Hepatocyte (in vitro differentiated cells): ENCODE data around the gene AFAP1L2. TPM values are rescaled to one million over a fixed set of nuclear protein-coding genes. Genes with fewer than 3 reads are reported as not detected.
A peak's percentile ranks its signal among the peaks of the same experiment; 100 is the strongest.

Source experiments
- DNase-seq: peaks from one replicate; pipeline ENCODE4 v3.0.0-alpha.2; 2016; ENCODE audit warnings: low spot score
- H2AFZ ChIP-seq: fragments of 200-600 bp; sonication (generic); 2 replicates; pipeline ENCODE4 v1.6.0; 2016; ENCODE audit warnings: antibody characterized with exemption, mild to moderate bottlenecking
- H3K27ac ChIP-seq: fragments of 200-600 bp; sonication (generic); 2 replicates; pipeline ENCODE4 v1.5.1; 2016; ENCODE audit warnings: mild to moderate bottlenecking
- H3K27me3 ChIP-seq: fragments of 200-600 bp; sonication (generic); 2 replicates; pipeline ENCODE4 v1.6.1; 2016
- H3K36me3 ChIP-seq: fragments of 200-600 bp; sonication (generic); replicated peaks from 2 replicates; pipeline ENCODE4 v1.5.1; 2016; ENCODE audit warnings: low read depth; ENCODE audit not compliant: insufficient read depth
- H3K4me1 ChIP-seq: fragments of 200-600 bp; sonication (generic); 2 replicates; pipeline ENCODE4 v1.5.1; 2016; ENCODE audit warnings: mild to moderate bottlenecking, moderate library complexity; ENCODE audit not compliant: insufficient read depth
- H3K4me2 ChIP-seq: fragments of 200-600 bp; sonication (generic); 2 replicates; pipeline ENCODE4 v1.6.0; 2016
- H3K4me3 ChIP-seq: fragments of 200-600 bp; sonication (generic); 2 replicates; pipeline ENCODE4 v1.5.1; 2016; ENCODE audit warnings: mild to moderate bottlenecking
- H3K79me2 ChIP-seq: fragments of 200-600 bp; sonication (generic); 2 replicates; pipeline ENCODE4 v1.6.0; 2017; ENCODE audit warnings: mild to moderate bottlenecking
- H3K9me2 ChIP-seq: fragments of 200-600 bp; sonication (generic); replicated peaks from 2 replicates; pipeline ENCODE4 v1.6.0; 2017; ENCODE audit warnings: mild to moderate bottlenecking; ENCODE audit not compliant: insufficient read depth
- H3K9me3 ChIP-seq: fragments of 200-600 bp; sonication (generic); 2 replicates; pipeline ENCODE4 v1.5.1; 2016; ENCODE audit warnings: low read depth, mild to moderate bottlenecking
- H4K20me1 ChIP-seq: fragments of 200-600 bp; sonication (generic); 2 replicates; pipeline ENCODE4 v1.6.0; 2016; ENCODE audit warnings: mild to moderate bottlenecking; ENCODE audit not compliant: insufficient read depth, poor library complexity, severe bottlenecking
- EZH2 ChIP-seq: fragments of 200-600 bp; sonication (generic); IDR thresholded peaks from 2 replicates; pipeline ENCODE4 v1.6.1; 2016; ENCODE audit warnings: antibody characterized with exemption, mild to moderate bottlenecking, borderline replicate concordance
- EZH2phosphoT487 ChIP-seq: fragments of 200-600 bp; sonication (generic); IDR thresholded peaks from one replicate; pipeline ENCODE4 v1.6.1; 2018; ENCODE audit warnings: antibody characterized with exemption, mild to moderate bottlenecking, low read depth, moderate library complexity; ENCODE audit not compliant: unreplicated experiment, severe bottlenecking
- WGBS: methylation state at CpG from one replicate; pipeline ENCODE4 v1.1.6; 2016; ENCODE audit warnings: low lambda C conversion rate; ENCODE audit errors: missing lambda C conversion rate; 5-methylcytosine and 5-hydroxymethylcytosine counted together
- polyA plus RNA-seq: library from polyadenylated mRNA; unstranded; fragments of >200 nt; fragmentation: Nextera tagmentation; extraction: Ambion mirVana; gene quantifications from 2 replicates; pipeline ENCODE4 v1.2.1, GENCODE V29; 2016
- total RNA-seq: library from RNA; depleted of rRNA; stranded (reverse); fragments of >200 nt; gene quantifications from 2 replicates; pipeline ENCODE4 v1.2.3, GENCODE V29; 2014
- TF ChIP-seq, protein P1 (sequence below): fragments of 200-600 bp; sonication (generic); IDR thresholded peaks from 2 replicates; pipeline ENCODE4 v1.5.1; 2016; ENCODE audit warnings: antibody characterized with exemption, mild to moderate bottlenecking; ENCODE audit not compliant: poor library complexity

Gene AFAP1L2
- total and polyA plus RNA-seq, 2 experiments from 2014 or later = 6.1 to 9.6 TPM

DNA sequence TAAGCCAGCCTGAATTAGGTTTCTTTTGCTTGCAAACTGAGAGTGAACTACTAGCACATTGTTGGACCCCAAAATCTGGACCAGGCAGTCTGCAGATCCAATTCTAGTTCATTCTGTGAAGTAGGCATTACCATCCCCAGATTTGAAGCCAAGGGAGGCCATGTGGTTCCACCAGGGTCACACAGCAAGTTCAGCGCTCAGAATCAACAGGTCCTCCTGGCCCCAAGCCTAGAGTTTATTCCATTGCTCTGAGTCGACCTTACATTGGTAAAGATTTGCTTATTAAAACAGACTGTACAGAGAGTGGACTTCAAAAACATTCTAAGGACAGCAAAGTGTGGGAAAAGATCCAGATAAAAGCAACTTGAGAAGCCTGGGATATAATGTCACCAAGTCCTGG lies 50.9 kb downstream of the AFAP1L2 start:
- TF ChIP-seq, protein P1, sequence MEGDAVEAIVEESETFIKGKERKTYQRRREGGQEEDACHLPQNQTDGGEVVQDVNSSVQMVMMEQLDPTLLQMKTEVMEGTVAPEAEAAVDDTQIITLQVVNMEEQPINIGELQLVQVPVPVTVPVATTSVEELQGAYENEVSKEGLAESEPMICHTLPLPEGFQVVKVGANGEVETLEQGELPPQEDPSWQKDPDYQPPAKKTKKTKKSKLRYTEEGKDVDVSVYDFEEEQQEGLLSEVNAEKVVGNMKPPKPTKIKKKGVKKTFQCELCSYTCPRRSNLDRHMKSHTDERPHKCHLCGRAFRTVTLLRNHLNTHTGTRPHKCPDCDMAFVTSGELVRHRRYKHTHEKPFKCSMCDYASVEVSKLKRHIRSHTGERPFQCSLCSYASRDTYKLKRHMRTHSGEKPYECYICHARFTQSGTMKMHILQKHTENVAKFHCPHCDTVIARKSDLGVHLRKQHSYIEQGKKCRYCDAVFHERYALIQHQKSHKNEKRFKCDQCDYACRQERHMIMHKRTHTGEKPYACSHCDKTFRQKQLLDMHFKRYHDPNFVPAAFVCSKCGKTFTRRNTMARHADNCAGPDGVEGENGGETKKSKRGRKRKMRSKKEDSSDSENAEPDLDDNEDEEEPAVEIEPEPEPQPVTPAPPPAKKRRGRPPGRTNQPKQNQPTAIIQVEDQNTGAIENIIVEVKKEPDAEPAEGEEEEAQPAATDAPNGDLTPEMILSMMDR = no peak
- TF ChIP-seq EZH2phosphoT487 (no peak), EZH2 (no peak)
- H4K20me1 ChIP-seq = no peaks in the 10 kb centered on the region

DNA sequence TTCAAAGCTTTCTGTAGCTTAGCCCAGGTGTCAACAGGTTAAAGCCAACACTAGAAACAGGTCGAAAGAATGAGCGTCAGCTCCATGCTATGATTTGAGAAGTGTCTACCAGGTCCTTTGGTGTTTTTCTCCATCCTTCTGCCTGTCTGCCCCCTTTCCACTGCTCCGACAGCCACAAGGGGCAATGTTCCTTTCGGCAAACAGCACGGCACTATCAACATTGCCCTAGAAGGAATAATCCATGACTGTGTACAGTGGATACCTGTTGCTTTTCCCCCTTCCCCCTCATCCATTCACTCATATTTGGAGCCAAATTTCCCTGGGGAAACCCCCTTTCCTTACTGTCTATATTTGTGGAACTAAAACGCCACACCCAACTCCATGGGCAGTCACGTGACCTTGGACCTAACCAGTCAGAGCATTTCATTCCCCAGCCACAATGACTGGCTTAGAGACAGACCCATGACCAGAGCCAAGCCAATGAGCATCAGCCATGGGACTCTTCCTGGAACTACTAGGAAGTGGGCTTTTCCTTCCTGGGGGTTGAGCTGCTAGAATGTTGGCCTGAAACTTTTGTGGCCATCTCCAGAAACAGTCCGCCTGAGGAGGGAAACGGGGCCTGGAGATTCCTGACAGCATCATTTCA lies 51.5 kb downstream of the AFAP1L2 start:
- 97% methylated on average over 9 of the region's 9 CpGs for WGBS
- Histone ChIP-seq H4K20me1 (no peaks in the 10 kb centered on the region), H3K4me1 (peaks cover 26% of the 10 kb centered on the region), H3K4me2 (no peak overlapping the region), H3K27me3 (no peaks in the 10 kb centered on the region), H3K9me3 (no peaks in the 10 kb centered on the region), H3K36me3 (no peaks in the 10 kb centered on the region), H3K79me2 (no peaks in the 10 kb centered on the region), H2AFZ (no peak overlapping the region), H3K27ac (no peak overlapping the region), H3K4me3 (no peak overlapping the region), H3K9me2 (no peaks in the 10 kb centered on the region)
- TF ChIP-seq EZH2phosphoT487 (no peak), EZH2 (no peak)
- TF ChIP-seq, protein P1 = no peak
- no peak for DNase-seq

More for the DNA sequence above, 50.9 kb downstream of the AFAP1L2 start:
- no peaks in the 10 kb centered on the region for H3K79me2 ChIP-seq
- H3K9me2 ChIP-seq = no peaks in the 10 kb centered on the region
- no peaks in the 10 kb centered on the region for H3K27me3 ChIP-seq
- peaks cover 26% of the 10 kb centered on the region for H3K4me1 ChIP-seq
- H3K4me2 ChIP-seq = no peak overlapping the region
- no peak for DNase-seq
- H3K36me3 ChIP-seq = no peaks in the 10 kb centered on the region
- WGBS = 89% methylated on average over 2 of the region's 2 CpGs
- H2AFZ ChIP-seq = no peak overlapping the region
- H3K27ac ChIP-seq = no peak overlapping the region
- no peaks in the 10 kb centered on the region for H3K9me3 ChIP-seq
- no peak overlapping the region for H3K4me3 ChIP-seq

DNA sequence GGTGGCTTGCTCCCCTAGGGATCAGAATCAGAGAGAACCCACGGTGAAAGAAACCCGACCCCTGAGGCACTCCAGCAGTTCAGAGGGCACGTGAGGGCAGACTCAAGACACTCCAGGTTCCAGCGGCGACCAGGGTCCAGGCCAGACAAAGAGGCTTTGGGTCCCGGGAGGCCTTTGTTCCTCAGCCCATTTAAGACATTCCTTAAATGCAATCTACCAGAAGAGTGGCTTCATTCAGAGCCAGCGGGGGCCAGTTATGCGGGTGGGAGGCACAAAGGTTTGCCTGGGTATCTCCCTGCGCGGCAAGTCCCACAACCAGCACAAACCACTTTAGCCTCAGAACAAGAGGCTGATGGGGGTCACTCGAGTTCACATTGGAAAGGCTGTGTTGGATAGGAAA lies 53.6 kb downstream of the AFAP1L2 start:
- 58% methylated on average over 11 of the region's 11 CpGs for WGBS

More for the DNA sequence above, 53.6 kb downstream of the AFAP1L2 start:
- TF ChIP-seq EZH2 = no peak
- TF ChIP-seq, protein P1 = no peak
- no peak for TF ChIP-seq EZH2phosphoT487
- no peaks in the 10 kb centered on the region for H3K9me2 ChIP-seq
- no peak overlapping the region for H2AFZ ChIP-seq
- H3K4me2 ChIP-seq = no peak overlapping the region
- H3K36me3 ChIP-seq = no peaks in the 10 kb centered on the region
- DNase-seq = no peak
- no peak overlapping the region for H3K4me3 ChIP-seq
- peaks cover 17% of the 10 kb centered on the region for H3K4me1 ChIP-seq
- no peaks in the 10 kb centered on the region for H3K79me2 ChIP-seq
- H4K20me1 ChIP-seq = no peaks in the 10 kb centered on the region
- no peaks in the 10 kb centered on the region for H3K27me3 ChIP-seq
- peak overlapping the region; percentile 53 for H3K27ac ChIP-seq
- H3K9me3 ChIP-seq = no peaks in the 10 kb centered on the region
